Activated CD8-positive, alpha-beta memory T cell treated with anti-CD3 and anti-CD28 coated beads, Interleukin-2, amount 10 ng/mL, durations not matched to agents 7 days and 5 days (primary cell): ENCODE results near the gene NET1. TPM values are rescaled to one million over a fixed set of nuclear protein-coding genes. Genes with fewer than 3 reads are reported as not detected.

ENCODE experiments used
- ATAC-seq: fragments of 150-1000 bp; cut with Tn5 transposase; one replicate; pipeline ENCODE4 v1.10.0; 2021; ENCODE audit warnings: moderate library complexity
- CTCF ChIA-PET: fragments of 350-600 bp; sonication (Branson Sonifier 250); formaldehyde crosslinking; loops from one replicate; lab custom pipeline; 2021; ENCODE audit warnings: antibody characterized with exemption; lab: Charles Lee
- DNase-seq: peaks from one replicate; pipeline ENCODE4 v3.0.0-alpha.2; 2020
- H3K27ac Mint-ChIP-seq: one replicate; pipeline ENCODE4 v1.8.0; 2021; ENCODE audit warnings: mild to moderate bottlenecking, mixed read lengths
- H3K27me3 Mint-ChIP-seq: one replicate; pipeline ENCODE4 v1.8.0; 2021; ENCODE audit warnings: mixed read lengths
- H3K36me3 Mint-ChIP-seq: one replicate; pipeline ENCODE4 v1.8.0; 2021; ENCODE audit warnings: mild to moderate bottlenecking, mixed read lengths
- H3K4me1 Mint-ChIP-seq: one replicate; pipeline ENCODE4 v1.8.0; 2021; ENCODE audit warnings: mixed read lengths
- H3K4me3 Mint-ChIP-seq: one replicate; pipeline ENCODE4 v1.8.0; 2021; ENCODE audit warnings: mild to moderate bottlenecking, moderate library complexity, mixed read lengths
- H3K9me3 Mint-ChIP-seq: one replicate; pipeline ENCODE4 v1.8.0; 2022; ENCODE audit warnings: low read depth, mixed read lengths
- total RNA-seq, 2 experiments: library from RNA; stranded (reverse); gene quantifications; one replicate each; pipeline ENCODE4 v1.2.3, GENCODE V29; 2021

NET1 gene
- total RNA-seq, 2 experiments from 2014 or later: 36.3 to 48.8 TPM

DNA sequence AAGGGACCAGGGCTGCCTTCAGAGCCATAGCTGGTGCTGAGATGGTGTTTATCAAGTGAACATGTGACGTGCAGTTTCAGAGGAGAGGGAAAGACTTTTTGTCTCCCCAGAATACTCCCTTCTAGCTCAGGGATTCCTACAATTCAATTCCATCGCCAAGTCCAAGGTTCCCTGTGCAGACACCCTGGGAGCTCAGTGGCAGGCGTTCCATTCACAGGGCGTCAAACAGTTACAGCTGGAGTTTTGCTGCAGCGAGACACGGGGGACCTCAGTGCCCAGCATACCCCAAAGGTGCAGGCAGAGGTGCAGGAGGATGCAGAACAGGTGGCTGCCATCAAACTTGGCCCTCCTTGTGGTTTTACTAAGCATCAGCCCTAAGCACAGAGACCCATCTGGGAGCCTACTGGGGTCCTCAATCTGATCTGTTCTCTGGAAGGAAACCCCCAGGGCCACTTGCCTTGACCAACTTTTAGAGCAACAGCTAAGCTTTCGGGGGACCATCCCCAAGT, 87.9 kb downstream of the NET1 start:
- Mint-ChIP-seq H3K4me1 (no peaks in the 10 kb centered on the region), H3K4me3 (no peak overlapping the region), H3K27ac (no peak overlapping the region), H3K36me3 (no peaks in the 10 kb centered on the region), H3K9me3 (no peaks in the 10 kb centered on the region), H3K27me3 (peaks cover 28% of the 10 kb centered on the region)
- ATAC-seq: no peak
- DNase-seq: no peak
- CTCF ChIA-PET: interaction anchor here (1.4 kb wide), 1 partner anchor 123 kb away, joined by 4 read pairs; no protein-coding TSS in a partner anchor

DNA sequence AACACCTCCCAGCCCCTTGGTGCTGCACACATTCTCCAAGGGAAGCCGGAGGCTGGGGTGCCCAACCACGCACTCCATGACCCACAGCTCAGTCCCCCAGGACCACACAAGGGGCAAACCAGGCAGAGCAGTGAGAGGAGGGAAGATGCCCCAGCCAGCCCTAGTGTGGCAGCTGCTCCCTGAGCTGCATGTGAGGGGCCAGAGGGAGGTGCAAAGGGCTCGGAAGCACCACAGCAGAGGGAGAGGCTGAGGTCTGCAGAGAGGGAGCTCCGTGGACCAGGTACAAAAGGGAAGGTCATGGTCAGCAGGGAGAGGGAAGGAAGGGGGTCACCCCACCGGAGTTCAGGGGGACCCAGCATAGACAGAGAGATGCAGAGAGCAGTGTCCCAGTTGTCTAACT, 88.6 kb downstream of the NET1 start:
- CTCF ChIA-PET: interaction anchor here (1.4 kb wide), 1 partner anchor 122 kb away, joined by 4 read pairs; no protein-coding TSS in a partner anchor
- H3K4me1 Mint-ChIP-seq: no peaks in the 10 kb centered on the region

DNA sequence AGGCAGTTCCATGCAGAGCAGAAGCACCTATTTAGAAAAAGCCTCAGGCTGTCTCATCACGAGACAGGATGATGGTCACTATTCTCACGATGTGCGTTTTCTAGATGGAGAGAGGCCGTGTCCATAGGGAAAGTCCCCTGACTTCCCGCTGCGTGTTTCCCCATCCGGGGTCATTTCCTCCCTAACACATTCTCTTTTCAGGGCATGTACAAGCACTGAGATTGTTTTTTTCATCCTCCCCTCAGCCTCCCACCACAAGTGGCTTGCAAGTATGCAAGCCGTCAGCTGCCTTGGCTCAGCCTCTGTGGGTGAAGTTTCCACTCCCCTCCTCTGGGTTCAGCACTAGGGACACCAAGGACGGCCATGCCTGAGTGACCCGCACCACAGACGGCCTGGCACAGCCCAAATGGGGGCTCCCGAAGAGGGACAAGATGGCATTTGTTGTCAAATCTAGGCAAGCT, 89.7 kb downstream of the NET1 start:
- H3K4me3 Mint-ChIP-seq: no peak overlapping the region
- CTCF ChIA-PET: interaction anchor here (0.7 kb wide), 1 partner anchor 14 kb away, joined by 3 read pairs; no protein-coding TSS in a partner anchor
- H3K4me1 Mint-ChIP-seq: no peaks in the 10 kb centered on the region
- no peaks in the 10 kb centered on the region for H3K36me3 Mint-ChIP-seq
- H3K9me3 Mint-ChIP-seq: no peaks in the 10 kb centered on the region
- DNase-seq: no peak
- no peak for ATAC-seq
- peaks cover 30% of the 10 kb centered on the region for H3K27me3 Mint-ChIP-seq
- no peak overlapping the region for H3K27ac Mint-ChIP-seq

More for the DNA sequence above, 88.6 kb downstream of the NET1 start:
- no peak overlapping the region for H3K4me3 Mint-ChIP-seq
- no peak for DNase-seq
- peaks cover 30% of the 10 kb centered on the region for H3K27me3 Mint-ChIP-seq
- no peak for ATAC-seq
- no peaks in the 10 kb centered on the region for H3K36me3 Mint-ChIP-seq
- no peaks in the 10 kb centered on the region for H3K9me3 Mint-ChIP-seq
- no peak overlapping the region for H3K27ac Mint-ChIP-seq

DNA sequence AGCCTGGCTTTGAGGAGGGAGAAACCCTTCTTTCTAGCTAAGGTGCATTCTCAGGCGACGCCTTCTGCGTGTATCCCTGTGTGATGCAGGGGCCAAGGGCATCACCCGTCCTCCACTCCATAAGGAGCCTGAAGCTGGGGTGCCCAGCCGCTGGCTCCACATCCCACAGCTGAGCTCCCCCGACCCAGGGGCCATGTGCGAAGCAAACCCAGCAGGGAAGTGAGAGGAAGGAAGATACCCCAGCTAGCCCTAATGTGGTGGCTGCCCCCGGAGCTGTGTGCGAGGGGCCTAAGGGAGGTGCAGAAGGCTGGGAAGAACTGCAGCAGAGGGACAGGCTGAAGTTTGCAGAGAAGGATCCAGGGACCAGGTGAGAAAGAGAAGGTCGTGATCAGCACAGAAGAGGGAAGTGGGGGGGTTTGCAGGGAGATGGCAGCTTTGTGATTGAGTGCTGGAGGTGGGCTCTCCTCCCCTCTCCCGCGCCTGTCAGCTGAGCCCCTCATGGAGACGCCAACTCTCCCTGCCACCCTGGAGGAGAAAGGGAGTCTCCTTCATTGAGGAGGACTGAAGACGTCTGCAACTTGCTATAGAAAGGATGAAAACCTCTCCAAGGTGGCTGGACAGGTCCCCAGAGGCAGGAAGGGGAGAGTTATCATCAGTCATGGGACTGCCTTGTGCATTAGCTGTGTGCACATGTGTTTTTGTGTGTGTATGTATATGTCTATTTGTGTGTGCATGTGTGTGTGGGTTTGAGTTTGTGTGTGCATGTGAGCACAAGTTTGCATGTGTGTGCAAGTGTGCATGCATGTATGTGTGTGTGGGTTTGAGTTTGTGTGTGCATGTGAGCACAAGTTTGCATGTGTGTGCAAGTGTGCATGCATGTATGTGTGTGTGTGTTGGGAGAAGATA, 90.5 kb downstream of the NET1 start:
- Mint-ChIP-seq H3K9me3 (no peaks in the 10 kb centered on the region), H3K4me3 (no peak overlapping the region), H3K36me3 (no peaks in the 10 kb centered on the region), H3K27ac (no peak overlapping the region), H3K27me3 (peaks cover 30% of the 10 kb centered on the region), H3K4me1 (no peaks in the 10 kb centered on the region)
- no peak for ATAC-seq
- CTCF ChIA-PET: interaction anchor here (0.7 kb wide), 1 partner anchor 15 kb away, joined by 3 read pairs; no protein-coding TSS in a partner anchor
- DNase-seq: no peak

DNA sequence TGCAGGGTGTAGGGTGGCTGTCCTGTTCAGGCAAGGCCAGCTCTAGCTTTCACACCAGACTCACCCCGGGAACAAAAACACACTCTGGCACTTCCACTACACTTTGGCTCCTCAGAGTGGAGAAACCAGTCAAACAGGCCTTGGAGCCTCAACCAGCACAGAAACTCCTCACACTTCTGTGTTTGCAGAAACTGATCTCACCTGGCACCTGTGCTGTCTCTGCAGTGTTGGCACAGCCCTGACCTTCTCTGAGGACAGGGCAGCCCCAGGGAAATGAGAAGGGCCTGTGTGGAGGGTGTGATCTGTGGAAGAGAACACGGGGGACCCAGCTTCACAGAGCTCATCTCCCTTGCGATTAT, 91.1 kb downstream of the NET1 start:
- no peak for DNase-seq

DNA sequence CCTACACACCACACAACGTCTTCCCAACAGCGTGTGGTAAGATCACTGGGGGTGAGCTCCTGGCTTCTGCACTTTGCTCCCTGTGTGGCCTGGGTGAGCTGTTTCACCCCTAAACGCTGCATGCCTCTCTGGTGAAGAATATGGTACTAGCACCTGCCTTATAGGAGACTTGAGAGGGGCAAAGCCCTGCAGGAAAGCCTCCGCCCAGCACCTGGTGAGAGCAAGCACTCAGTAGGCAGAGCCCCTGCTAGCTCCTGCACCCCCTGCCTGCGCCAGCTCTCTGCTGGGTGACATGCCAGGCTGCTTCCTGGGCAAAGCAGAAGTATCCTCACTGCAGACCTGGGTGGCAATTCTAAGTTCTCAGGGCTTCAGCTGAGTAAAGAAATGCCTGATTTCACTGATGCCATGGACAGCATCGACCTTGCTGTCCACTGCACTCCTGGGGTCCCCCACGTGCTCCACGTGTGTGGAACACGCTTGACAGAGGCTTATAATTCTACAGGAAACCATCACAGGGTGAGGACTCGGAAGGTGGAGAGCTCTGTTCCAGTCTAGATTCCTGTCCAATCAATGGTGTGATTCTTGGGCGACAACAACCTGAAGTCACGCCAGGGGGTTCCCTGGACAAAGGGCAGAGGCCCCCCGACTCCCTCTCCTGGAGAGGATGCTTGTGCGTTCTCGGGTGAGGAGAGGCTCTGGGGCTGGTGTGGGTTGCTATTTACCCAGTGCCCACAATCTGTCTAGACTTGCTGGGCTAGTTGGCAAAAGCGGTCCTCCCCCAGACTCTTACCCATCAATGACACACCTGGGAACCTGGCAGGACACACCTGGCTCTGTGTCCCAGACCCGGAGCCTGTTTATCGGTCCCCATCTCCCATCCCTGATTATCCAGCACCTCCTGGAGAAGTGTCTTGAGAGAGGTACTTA, 92.1 kb downstream of the NET1 start:
- CTCF ChIA-PET: no interaction called here

More for the DNA sequence above, 91.1 kb downstream of the NET1 start:
- Mint-ChIP-seq H3K27ac (no peak overlapping the region), H3K4me3 (no peak overlapping the region), H3K4me1 (no peaks in the 10 kb centered on the region), H3K27me3 (peaks cover 30% of the 10 kb centered on the region), H3K36me3 (no peaks in the 10 kb centered on the region), H3K9me3 (no peaks in the 10 kb centered on the region)
- CTCF ChIA-PET: no interaction called here
- ATAC-seq: no peak

DNA sequence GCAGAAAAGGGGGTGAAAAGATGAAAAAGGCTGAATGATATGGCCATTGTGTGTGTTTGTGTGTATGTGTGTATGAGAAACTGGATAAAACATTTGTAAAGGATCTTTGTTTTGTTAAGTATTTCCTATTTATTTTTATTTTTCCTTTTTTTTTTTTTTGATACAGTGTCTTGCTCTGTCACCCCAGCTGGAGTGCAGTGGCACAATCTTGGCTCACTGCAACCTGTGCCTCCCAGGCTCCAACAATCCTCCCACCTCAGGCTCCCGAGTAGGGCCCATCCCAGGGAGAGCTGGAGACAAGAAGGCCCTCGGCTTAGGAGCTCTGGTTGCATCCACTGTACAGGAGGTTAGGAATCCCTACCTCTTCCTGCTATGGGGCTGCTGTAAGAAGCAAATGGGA, 93.9 kb downstream of the NET1 start:
- CTCF ChIA-PET: no interaction called here
- Mint-ChIP-seq H3K36me3 (no peaks in the 10 kb centered on the region), H3K9me3 (no peaks in the 10 kb centered on the region), H3K27me3 (peaks cover 25% of the 10 kb centered on the region), H3K27ac (no peak overlapping the region), H3K4me3 (no peak overlapping the region), H3K4me1 (no peaks in the 10 kb centered on the region)
- ATAC-seq: no peak
- no peak for DNase-seq

More for the DNA sequence above, 92.1 kb downstream of the NET1 start:
- Mint-ChIP-seq H3K9me3 (no peaks in the 10 kb centered on the region), H3K27me3 (peaks cover 30% of the 10 kb centered on the region), H3K36me3 (no peaks in the 10 kb centered on the region), H3K27ac (no peak overlapping the region), H3K4me3 (no peak overlapping the region), H3K4me1 (no peaks in the 10 kb centered on the region)
- ATAC-seq: no peak
- DNase-seq: no peak

DNA sequence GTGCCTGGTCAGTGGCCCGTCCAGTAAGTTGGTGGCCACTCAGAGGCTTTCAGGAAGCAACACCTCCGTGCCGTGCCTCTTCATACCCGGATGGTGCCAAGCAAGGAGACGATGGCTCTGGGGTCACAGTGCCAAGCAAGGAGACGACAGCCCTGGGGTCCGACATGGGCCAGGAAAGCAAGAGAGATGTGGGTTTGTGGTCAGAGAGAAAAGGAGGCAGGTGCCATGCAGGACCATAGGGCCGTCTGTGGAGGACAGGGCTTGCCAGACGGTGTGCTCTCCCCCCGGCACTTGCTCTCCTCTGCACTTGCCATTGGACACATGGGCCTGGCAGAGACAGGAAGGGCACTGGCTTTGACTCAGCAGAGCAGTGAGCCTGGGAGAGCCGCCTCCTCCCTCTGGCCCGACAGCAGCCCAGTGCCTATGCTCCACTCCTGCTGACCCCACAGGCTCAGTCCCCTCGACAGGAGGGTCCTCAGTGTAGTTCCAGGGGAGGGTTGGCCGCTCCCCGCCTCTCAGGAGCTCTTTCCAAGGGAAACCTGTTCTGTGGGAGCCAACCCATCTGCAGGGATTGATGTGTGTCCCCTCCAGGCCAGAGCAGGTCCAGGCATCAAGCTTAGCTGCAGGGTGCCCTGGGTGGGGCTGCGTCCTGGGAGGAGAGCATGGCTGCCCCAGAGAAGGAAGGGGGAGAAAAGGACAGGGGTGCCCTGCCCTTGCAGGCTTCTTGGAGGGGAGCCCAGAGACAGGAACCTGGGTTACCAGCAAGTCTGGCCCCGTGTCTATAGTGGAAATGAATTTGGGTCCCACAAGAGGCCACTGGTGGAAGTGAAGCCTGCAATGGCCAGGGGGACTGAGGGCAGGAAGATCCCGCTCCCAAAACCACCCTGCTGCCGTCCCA, 94.6 kb downstream of the NET1 start:
- Mint-ChIP-seq H3K27ac (no peak overlapping the region), H3K4me1 (no peaks in the 10 kb centered on the region), H3K4me3 (no peak overlapping the region), H3K9me3 (no peaks in the 10 kb centered on the region), H3K36me3 (no peaks in the 10 kb centered on the region), H3K27me3 (peaks cover 20% of the 10 kb centered on the region)
- DNase-seq: no peak
- ATAC-seq: no peak
- CTCF ChIA-PET: no interaction called here

DNA sequence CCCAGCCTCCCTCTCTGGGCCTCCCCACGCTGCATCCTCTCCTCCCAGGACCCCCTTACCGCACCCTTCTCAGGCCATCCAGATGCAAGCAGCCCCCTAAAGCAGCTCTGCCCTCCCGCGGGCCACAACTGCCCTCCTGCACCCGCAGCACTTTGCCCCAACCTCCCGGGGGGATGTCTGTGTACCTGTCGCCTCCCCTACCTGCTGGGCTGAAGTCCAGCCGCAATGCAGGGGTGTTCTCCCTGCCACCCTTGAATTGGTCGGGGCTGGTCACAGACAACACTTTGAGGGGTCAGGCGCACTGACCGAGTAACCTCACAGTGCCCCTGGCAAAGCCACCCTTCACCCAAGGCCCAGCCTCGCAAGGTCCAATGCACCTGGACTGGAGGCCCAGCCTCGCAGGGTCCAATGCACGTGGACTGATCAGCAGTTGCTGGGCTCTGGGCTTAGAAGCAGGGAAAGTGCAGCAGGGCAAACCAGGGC, 95.3 kb downstream of the NET1 start:
- H3K36me3 Mint-ChIP-seq: no peaks in the 10 kb centered on the region
- no peak for ATAC-seq
- CTCF ChIA-PET: no interaction called here
- H3K9me3 Mint-ChIP-seq: no peaks in the 10 kb centered on the region
- no peak overlapping the region for H3K27ac Mint-ChIP-seq
- H3K4me1 Mint-ChIP-seq: no peaks in the 10 kb centered on the region
- no peak for DNase-seq
- H3K4me3 Mint-ChIP-seq: no peak overlapping the region
- peaks cover 24% of the 10 kb centered on the region for H3K27me3 Mint-ChIP-seq

DNA sequence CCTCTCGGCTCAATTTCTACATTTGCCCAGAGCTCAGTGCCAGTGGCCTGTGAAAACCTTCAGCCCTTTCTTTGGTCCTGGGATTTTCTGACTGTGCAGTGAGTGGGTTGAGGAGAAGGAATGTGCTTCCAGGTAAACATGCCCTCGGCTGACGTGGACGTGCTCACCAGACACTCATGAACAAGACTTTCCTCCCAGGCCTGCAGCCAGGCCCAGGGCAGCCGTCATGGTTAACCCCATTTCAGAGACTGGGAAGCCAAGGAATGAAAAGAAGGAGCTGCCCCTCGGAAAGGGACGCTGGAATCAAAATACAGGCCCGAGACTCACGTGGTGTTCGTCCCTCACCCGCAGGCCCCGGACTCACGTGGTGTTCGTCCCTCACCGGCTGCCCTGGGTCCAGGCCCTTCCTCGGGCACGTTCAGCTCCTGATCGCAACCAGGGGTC, 95.8 kb downstream of the NET1 start:
- Mint-ChIP-seq H3K9me3 (no peaks in the 10 kb centered on the region), H3K36me3 (no peaks in the 10 kb centered on the region), H3K4me3 (no peak overlapping the region), H3K27me3 (peaks cover 24% of the 10 kb centered on the region), H3K4me1 (peaks cover 1% of the 10 kb centered on the region), H3K27ac (no peak overlapping the region)
- ATAC-seq (no peak), DNase-seq (no peak)
- CTCF ChIA-PET: no interaction called here
